Transverse colon (tissue), 4 donors: ENCODE results near the gene KDM6B. TPM values are rescaled to one million over a fixed set of nuclear protein-coding genes. Genes with fewer than 3 reads are reported as not detected.

Experiments used
- DNase-seq: peaks from one replicate; pipeline ENCODE4 v3.0.0-alpha.2; 2019
- H3K27ac ChIP-seq, 4 donors: fragments of 200-600 bp; sonication (generic); 2 replicates each; pipeline ENCODE4 v1.5.1; 2016 to 2018; ENCODE audit warnings: inconsistent platforms in 4 of 4
- H3K27me3 ChIP-seq: fragments of 200-600 bp; sonication (generic); 2 replicates; pipeline ENCODE4 v1.5.1; 2017; ENCODE audit warnings: inconsistent platforms
- H3K36me3 ChIP-seq, 4 donors: fragments of 200-600 bp; sonication (generic); 2 replicates each; pipeline ENCODE4 v1.5.1; 2017 to 2019; ENCODE audit warnings: inconsistent platforms in 4 of 4
- H3K4me1 ChIP-seq, 4 donors: fragments of 200-600 bp; sonication (generic); 2 replicates each; pipeline ENCODE4 v1.5.1; 2017 to 2020; ENCODE audit warnings: inconsistent platforms in 4 of 4
- H3K4me3 ChIP-seq, 4 donors: fragments of 200-600 bp; sonication (generic); 1 replicate in 1 of 4; 2 replicates in 3 of 4; pipeline versions ENCODE4 v1.5.1 to v1.6.1; 2017 to 2019; ENCODE audit warnings: inconsistent platforms in 4 of 4
- H3K9me3 ChIP-seq, 2 donors: fragments of 200-600 bp; sonication (generic); 2 replicates each; pipeline ENCODE4 v1.5.1; 2017 to 2019; ENCODE audit warnings: inconsistent platforms in 2 of 2
- POLR2A ChIP-seq: fragments of 450-650 bp; IDR thresholded peaks from one replicate; pipeline ENCODE4 v1.6.1; 2016; ENCODE audit warnings: antibody characterized with exemption, mild to moderate bottlenecking, moderate library complexity
- POLR2AphosphoS5 ChIP-seq, 3 donors: sonication (generic); formaldehyde crosslinking; IDR thresholded peaks; one replicate each; pipeline ENCODE4 v1.6.1; 2016; ENCODE audit warnings: antibody characterized with exemption in 3 of 3
- WGBS, 2 donors: methylation state at CpG; one replicate each; pipeline ENCODE4 v1.1.5; 2018; ENCODE audit warnings: low coverage in 1 of 2; 5-methylcytosine and 5-hydroxymethylcytosine counted together
- in situ Hi-C, 4 donors: fragments of 200-750 bp; cut with MboI; loops; one replicate each; pipeline versions ENCODE4 v1.15.0 to v1.15.1; 2017; ENCODE audit warnings: low sequenced_read_pairs in 3 of 4, low pct_ligation_motif_present in 1 of 4, low pct_unique_long_range_greater_than_20kb in 1 of 4
- intact Hi-C: fragments of 100-400 bp; cut with DNase I; formaldehyde crosslinking; loops from one replicate; pipeline ENCODE4 v1.15.1; 2023; ENCODE audit warnings: low total_unique reads
- total RNA-seq, 4 donors: library from RNA; depleted of rRNA; stranded (reverse); fragments of >200 nt; gene quantifications; one replicate each; pipeline ENCODE4 v1.1.0, GENCODE V29; 2016

The KDM6B gene
- total RNA-seq, 4 donors from 2014 or later = 18.3 to 33.7 (median 30.2) TPM

DNA sequence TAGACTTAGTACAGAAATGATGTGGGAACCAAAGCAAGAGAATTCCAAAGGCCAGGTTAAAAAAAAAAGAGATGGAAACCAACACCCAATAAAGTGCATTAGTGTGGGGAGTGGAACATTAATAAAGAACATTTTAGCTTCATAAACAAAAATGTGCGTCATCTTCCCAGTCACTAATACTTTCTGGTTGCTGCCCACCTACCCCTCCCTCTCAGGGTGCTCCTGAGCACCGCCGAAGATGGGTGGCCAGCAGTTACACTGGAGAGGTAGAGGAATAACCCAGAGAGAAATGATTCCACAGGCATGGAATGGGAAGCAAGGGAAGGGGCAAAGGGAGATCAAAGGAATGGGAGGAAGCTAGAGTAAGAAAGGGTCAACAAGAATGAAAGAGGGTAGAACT is 48.6 kb downstream of the KDM6B start:
- intact Hi-C loops = no loop called here
- in situ Hi-C loops = no loop called here
- WGBS, 2 donors = 64 to 74% methylated on average over 3 of the region's 3 CpGs
- Histone ChIP-seq H3K27ac (peak overlapping the region; percentile 93 to 99 (median 96)), H3K9me3 (no peaks in the 10 kb centered on the region), H3K4me3 (no peak overlapping the region), H3K36me3 (peaks cover 0 to 11% (median 0%) of the 10 kb centered on the region in 4 donors), H3K4me1 (peaks cover 15 to 69% (median 47%) of the 10 kb centered on the region in 4 donors), H3K27me3 (no peaks in the 10 kb centered on the region)
- no peak for TF ChIP-seq POLR2A
- TF ChIP-seq POLR2AphosphoS5 (IDR thresholded peaks at IDR 0.05) = peak in 1 of 3 donors; percentile 7
- no peak for DNase-seq

Other genes starting within 250 kb of the KDM6B start
- 1 to 10 TPM in 2 of 4 donors, not detected in 2; 2.3 to 4.3 TPM for gene SOX15, start 244.1 kb upstream of the KDM6B start, total RNA-seq
- 10 to 100 TPM; 11.7 to 25.4 (median 22.4) TPM for gene FXR2, start 219.3 kb upstream of the KDM6B start, total RNA-seq
- 100 to 1,000 TPM in 1 of 4 donors, 10 to 100 TPM in 3; 21.7 to 106 (median 67.7) TPM for gene SAT2, start 206.4 kb upstream of the KDM6B start, total RNA-seq
- gene SHBG, start 204.1 kb upstream of the KDM6B start, total RNA-seq = under 1 TPM in 2 of 4 donors, not detected in 2; 0.32 to 0.41 TPM
- 10 to 100 TPM in 1 of 4 donors, 1 to 10 TPM in 1, under 1 TPM in 2; 0.40 to 20.6 (median 2.3) TPM for gene ATP1B2, start 183.3 kb upstream of the KDM6B start, total RNA-seq
- 10 to 100 TPM; 27.9 to 49.7 (median 31.7) TPM for gene TP53, start 146.7 kb upstream of the KDM6B start, total RNA-seq
- gene WRAP53, start 145.7 kb upstream of the KDM6B start, total RNA-seq = 10 to 100 TPM in 1 of 4 donors, 1 to 10 TPM in 3; 3.7 to 33.0 (median 6.0) TPM
- gene EFNB3, start 129.0 kb upstream of the KDM6B start, total RNA-seq = under 1 TPM in 2 of 4 donors, not detected in 2; 0.32 to 0.41 TPM
- gene DNAH2, start 116.5 kb upstream of the KDM6B start, total RNA-seq = under 1 TPM; under 0.01 to 0.55 (median 0.18) TPM
- 10 to 100 TPM in 1 of 4 donors, 1 to 10 TPM in 3; 2.4 to 13.1 (median 6.8) TPM for gene TMEM88, start 20.8 kb downstream of the KDM6B start, total RNA-seq
- gene NAA38, start 23.3 kb downstream of the KDM6B start, total RNA-seq = 10 to 100 TPM; 59.8 to 95.3 (median 86.5) TPM
- 10 to 100 TPM in 1 of 4 donors, 1 to 10 TPM in 2, not detected in 1; 4.9 to 50.4 (median 9.6) TPM for gene CYB5D1, start 23.8 kb downstream of the KDM6B start, total RNA-seq
- gene CHD3, start 54.6 kb downstream of the KDM6B start, total RNA-seq = 10 to 100 TPM; 53.0 to 71.6 (median 62.0) TPM
- 1 to 10 TPM in 2 of 4 donors, under 1 TPM in 1, not detected in 1; 0.75 to 3.4 (median 2.7) TPM for gene RNF227, start 82.1 kb downstream of the KDM6B start, total RNA-seq
- gene KCNAB3, start 95.6 kb downstream of the KDM6B start, total RNA-seq = 1 to 10 TPM in 1 of 4 donors, under 1 TPM in 2, not detected in 1; 0.40 to 1.6 (median 0.82) TPM
- gene TRAPPC1, start 97.7 kb downstream of the KDM6B start, total RNA-seq = 10 to 100 TPM; 42.7 to 70.9 (median 68.8) TPM
- gene CNTROB, start 98.0 kb downstream of the KDM6B start, total RNA-seq = 10 to 100 TPM; 22.7 to 62.1 (median 31.6) TPM
- gene GUCY2D, start 168.4 kb downstream of the KDM6B start, total RNA-seq = under 1 TPM in 1 of 4 donors, not detected in 3; 0.14 TPM
- 10 to 100 TPM in 1 of 4 donors, 1 to 10 TPM in 3; 3.3 to 44.4 (median 5.4) TPM for gene ALOX15B, start 204.8 kb downstream of the KDM6B start, total RNA-seq